Left cardiac atrium (tissue), 4 donors: ENCODE data around the gene VPREB1. TPM values are rescaled to one million over a fixed set of nuclear protein-coding genes. Genes with fewer than 3 reads are reported as not detected.
"Not testable (repeated sequence)": the region's sequence is repeated elsewhere in the genome, so short reads cannot be mapped to it uniquely, and the experiment has no call there.

Experiments
- ATAC-seq, 2 donors: fragments of 200-7000 bp; cut with Tn5 transposase; one replicate each; pipeline ENCODE4 v1.9.1; 2020; ENCODE audit warnings: mild to moderate bottlenecking in 2 of 2, moderate library complexity in 2 of 2
- DNase-seq: peaks from one replicate; pipeline ENCODE4 v3.0.0-alpha.2; 2020
- intact Hi-C, 2 donors: fragments of 100-400 bp; cut with DNase I; formaldehyde crosslinking; loops; one replicate each; pipeline versions ENCODE4 v1.14.1 to v1.15.1; 2022 to 2023
- total RNA-seq, 2 donors: library from RNA; stranded (reverse); fragmentation: NEBNext Ultra II Directional; extraction: Animal tissue kit (Norgen Biotek cat#: 25700); gene quantifications; one replicate each; pipeline ENCODE4 v1.2.1, GENCODE V29; 2021
- donor health status: DM: no; HTN: yes; CAD: no.
- donor health status: DM: no; HTN: yes; CAD: no; lungs with severe emphysema.
- donor health status: DM: yes; HTN: yes; CAD: no.
- donor health status: Dilated cardiomyopathy.

Gene VPREB1
- total RNA-seq, 2 donors from 2014 or later: not detected

DNA sequence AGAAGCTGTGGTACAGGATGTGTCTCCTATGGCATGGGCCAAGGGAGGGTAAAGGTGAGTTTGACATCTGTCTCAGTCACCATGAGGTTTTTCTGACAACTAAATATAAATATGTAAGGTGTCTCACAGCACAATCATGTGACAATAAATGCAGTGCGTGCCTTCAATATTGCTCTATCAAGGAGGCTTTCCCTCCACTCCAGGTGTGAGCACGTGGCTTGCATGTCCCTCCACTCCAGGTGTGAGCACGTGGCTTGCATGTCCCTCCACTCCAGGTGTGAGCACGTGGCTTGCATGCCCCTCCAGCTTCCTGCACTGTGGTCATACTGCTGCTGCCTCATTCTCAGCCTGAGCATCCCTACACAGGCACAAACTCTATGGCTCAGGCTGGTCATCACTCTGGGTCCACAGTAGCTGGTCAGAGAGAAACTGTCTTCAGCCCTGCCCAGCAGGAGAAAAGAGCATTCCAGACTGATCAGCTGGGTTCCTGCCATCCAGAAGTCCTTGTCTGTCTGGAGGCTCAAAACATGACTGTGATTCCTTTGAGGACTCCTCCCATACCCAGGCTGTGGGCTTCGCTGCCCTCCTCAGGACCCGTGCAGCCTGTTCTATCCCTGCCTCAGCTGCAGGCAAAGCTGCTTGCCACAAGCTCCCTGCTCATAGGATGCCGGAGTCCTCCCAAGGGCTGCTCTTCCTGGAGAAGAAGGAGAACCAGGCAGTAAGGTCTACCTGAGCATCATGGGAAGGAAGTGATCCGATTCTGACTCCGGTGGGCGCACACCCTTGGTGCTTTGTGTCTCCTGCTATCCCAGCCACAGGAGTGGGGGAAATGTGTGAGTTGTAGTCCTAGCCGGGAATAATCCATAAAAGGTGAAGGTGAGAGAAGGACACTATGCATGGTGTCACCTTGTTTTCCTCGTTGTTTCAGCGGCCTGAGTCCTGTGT, 33.4 kb upstream of the VPREB1 start:
- DNase-seq: no peak
- no peak for ATAC-seq
- intact Hi-C loops: no loop called here

DNA sequence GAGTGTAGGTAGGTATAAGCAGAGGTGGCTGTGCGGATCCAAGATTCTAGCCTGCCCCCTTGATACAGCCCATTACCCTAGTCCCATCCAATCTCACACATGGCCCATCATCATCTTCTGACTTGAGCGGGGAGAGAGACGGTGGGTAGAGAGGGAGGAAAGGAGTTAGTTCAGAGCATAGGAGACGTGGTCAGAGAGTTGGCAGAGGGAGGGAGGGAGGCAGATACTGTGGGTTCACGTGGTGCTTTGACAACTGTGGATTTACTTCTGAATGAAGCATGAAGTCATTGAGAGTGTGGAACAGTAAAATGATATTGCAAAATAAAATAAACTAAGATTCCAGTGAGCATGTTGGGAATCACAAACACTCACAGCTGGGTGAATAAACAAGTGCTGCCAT, 31.4 kb upstream of the VPREB1 start:
- DNase-seq: no peak
- ATAC-seq: no peak
- intact Hi-C loops: no loop called here

DNA sequence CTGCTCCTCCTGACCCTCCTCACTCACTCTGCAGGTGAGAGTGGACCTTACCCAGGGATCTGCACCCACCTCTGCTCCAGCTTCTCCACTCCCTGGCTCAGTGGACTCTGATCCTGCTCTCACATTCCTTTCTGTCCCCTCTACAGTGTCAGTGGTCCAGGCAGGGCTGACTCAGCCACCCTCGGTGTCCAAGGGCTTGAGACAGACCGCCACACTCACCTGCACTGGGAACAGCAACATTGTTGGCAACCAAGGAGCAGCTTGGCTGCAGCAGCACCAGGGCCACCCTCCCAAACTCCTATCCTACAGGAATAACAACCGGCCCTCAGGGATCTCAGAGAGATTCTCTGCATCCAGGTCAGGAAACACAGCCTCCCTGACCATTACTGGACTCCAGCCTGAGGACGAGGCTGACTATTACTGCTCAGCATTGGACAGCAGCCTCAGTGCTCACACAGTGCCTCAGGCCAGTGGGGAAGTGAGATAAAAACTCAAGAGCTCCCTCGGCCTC, 29.7 kb upstream of the VPREB1 start:
- DNase-seq (no peak), ATAC-seq (no peak)
- intact Hi-C loops: no loop called here

DNA sequence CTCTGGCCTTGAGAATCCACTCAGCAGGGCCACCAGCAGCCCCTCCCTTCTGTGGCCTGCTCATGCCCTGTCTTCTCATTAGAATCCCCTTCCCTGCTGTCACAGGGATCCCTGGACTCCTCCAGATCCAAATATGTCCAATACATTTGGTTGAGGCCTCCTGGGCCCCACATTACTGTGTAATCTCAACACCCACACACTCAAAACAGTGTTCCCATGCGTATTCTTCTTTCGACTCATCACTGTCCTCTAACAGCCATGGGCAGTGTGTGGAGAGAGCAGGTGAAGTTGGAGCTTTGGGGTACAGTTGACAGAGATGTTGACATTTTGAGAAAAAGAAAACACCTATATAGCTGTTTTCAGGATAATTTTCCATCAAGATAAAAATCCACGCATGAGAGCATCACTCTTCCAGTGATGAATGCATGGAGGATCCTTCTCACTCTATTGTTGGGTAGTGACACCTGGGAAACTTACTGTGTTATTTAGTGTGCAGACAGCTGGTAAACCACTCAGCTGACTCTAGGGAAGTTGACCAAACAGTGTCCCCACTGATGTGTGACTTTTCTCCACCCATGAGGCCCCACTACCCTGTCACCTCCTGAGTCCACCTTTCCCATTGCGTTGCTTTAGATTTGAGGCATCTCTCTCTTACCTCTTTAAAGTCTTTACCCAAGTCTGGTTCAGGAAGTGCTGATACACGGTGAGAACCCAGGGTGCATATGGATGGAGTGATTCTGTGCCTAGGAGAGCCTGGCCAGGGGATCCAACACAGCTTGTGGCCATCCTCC, 28.7 kb upstream of the VPREB1 start:
- no peak for DNase-seq
- no peak for ATAC-seq
- intact Hi-C loops: no loop called here

DNA sequence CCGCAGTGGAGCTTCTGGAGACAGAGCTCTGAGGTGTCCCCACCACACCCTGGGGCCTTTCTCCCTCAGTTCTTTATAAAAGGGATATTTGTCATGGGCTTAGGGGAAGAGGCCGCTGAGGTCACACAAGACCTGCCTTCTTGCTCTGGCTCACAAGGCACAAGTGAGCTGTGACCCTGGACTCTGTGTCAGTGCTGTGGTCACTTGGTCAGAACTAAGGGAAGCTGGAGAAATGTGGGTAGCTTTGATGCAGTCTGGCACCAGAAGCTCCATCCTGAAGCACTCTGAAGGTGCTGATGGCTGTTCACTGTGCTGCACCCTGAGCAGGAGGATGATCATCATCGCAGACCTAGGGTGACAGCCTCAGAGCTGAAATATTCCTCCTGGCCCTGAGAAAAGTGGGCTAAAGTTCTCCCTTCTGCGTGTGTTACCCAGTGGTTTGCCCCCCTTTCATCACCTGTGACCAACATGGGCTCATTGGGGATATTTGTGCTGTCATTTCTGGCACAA, 28.1 kb upstream of the VPREB1 start:
- no peak for DNase-seq
- no peak for ATAC-seq
- intact Hi-C loops: no loop called here

DNA sequence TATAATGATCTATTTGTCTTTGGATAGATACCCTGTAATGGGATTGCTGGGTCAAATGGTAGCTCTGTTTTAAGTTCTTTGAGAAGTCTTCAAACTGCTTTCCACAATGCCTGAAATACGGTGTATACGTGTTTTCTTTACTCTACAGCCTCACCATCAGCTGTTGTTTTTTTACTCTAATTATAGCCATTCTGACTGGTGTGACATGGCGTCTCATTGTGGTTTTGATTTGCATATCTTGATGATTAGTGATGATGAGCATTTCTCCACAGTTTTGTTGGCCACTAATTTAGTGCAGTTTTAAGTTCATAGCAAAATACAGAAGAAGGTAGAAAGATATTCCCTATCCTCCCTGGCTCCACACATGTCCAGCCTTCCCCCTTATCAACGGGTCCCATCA, 26.3 kb upstream of the VPREB1 start:
- ATAC-seq (no peak), DNase-seq (no peak)
- intact Hi-C loops: no loop called here

DNA sequence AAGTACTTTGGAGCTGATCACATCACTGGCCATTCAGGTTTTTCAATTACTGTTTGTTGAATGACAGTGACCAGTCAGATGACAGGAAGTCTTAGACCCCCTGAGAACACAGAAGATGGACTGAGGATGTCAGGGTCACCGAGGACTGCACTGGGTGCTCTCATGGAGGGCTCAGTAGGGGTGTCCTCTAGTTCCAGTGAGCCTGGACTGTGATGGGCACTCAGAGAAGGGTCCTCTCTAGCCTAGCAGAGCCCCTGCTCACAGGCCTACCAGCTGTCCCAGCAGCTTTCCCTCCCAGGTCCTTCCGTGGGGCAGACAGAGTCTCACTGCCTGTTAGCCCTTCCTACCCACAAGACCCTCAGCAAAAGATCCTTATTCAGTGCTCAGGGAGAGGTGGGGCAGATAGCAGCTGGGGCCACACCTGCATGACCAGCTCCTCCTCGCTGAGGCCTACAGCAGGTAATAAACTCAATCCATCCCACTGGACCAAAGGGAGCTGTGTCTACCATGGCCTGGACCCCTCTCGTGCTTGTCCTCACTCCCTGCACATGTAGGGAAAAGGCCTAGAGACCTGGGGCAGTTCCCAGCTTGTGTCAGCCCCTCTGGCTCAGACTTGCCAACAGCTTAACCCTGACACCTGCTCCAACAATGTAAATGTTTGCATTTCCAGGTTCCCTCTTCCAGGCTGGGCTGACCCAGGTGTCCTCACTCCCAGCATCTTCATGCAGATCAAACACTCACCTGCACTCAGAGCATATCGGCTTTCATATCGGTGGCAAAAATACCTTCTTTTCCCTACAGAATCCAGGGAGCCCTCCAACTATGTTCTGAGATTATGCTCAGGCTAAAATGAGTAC, 25.2 kb upstream of the VPREB1 start:
- ATAC-seq: no peak
- no peak for DNase-seq
- intact Hi-C loops: no loop called here

DNA sequence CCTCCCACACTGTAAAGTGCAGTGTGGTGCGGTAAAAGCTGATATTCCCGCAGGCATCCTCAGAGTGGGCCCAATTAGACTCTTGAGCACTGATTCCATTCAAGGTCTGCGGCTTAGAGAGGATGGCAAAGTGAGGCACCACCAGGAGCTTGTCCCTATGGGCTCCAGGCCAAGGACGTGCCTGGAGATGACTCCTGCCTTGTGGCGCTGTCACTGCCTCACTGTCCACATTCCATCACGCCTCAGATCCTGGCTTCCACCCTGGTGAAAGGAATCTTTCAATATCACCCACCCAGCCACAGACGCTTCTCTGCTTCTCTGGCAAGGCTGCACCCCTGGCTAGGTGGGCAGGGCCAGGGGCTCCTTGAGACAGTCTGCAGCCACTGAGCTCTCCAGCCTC, 23.5 kb upstream of the VPREB1 start:
- DNase-seq, intact Hi-C loops: not testable (repeated sequence)
- peak; percentile 41 to 50 for ATAC-seq

DNA sequence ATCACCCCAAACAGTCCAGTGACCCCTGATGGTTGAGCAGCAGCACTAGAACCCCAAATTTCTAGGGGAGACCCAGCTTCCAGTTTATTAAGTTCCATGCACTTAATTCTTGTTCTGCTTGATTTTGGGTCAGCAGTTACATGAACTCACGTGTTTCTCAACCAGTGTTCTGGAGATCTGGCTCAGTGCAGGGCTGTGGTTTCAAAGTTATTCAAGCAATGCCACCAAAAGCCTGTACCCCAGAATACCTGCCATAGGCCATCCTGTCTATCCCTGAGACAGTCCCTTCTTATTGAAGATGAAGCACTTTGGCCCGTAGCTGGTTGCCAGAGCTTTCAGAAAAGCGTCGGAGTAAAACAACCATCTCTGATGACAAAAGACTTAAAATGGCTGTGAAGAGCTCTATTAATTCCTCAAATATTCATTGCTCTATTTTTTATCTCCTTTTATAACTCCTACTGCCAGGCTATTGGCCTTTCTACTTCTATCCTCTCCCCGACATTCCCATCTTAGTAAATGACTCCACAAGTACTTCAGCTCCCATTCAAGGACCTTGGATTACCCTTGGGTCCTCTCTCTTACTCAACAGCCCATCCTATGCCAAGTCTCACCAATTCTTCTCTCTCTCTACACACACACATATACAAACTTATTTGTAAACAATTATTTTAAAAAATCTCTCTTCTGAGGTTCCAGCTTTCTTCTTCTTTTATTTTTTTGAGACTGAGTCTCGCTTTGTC, 18.0 kb upstream of the VPREB1 start:
- DNase-seq (no peak), ATAC-seq (no peak)
- intact Hi-C loops: no loop called here

DNA sequence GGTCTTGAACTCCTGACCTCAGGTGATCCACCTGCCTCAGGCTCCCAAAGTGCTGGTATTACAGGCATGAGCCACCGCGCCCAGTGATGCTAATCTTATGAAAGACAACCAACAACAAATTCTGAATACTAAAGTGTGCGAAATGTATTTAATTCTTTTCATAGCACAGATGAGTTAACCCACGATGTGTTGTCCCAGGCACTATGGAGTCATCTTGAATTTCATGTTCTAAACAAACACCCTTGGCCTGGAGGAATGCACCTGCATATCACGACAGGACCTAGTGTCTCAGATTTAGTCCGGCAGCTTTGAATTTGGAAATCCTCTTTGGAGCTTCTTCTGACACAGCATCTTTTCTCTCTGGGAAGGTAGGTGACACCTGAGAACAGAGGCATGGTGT, 16.2 kb upstream of the VPREB1 start:
- intact Hi-C loops: no loop called here
- no peak for DNase-seq
- no peak for ATAC-seq

DNA sequence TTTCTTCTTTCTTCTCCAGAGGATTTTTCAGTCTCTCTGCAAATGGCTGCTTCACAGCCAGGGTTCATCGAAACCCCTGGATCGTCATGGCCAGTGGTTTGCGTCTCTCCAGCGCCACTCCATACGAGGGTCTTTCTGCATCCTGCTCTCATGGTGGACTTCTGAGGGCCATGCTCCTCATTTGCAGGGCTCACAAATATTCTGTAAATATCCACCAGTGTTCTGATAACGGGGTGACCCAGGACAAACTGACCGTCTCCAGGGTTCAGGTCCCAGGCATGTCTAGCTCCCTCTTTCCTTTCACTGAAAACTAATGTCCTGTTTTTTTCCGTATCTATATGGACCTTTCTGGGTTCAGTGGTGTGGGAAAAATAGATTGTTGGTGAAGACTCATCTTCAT, 15.7 kb upstream of the VPREB1 start:
- ATAC-seq (no peak), DNase-seq (no peak)
- intact Hi-C loops: no loop called here

DNA sequence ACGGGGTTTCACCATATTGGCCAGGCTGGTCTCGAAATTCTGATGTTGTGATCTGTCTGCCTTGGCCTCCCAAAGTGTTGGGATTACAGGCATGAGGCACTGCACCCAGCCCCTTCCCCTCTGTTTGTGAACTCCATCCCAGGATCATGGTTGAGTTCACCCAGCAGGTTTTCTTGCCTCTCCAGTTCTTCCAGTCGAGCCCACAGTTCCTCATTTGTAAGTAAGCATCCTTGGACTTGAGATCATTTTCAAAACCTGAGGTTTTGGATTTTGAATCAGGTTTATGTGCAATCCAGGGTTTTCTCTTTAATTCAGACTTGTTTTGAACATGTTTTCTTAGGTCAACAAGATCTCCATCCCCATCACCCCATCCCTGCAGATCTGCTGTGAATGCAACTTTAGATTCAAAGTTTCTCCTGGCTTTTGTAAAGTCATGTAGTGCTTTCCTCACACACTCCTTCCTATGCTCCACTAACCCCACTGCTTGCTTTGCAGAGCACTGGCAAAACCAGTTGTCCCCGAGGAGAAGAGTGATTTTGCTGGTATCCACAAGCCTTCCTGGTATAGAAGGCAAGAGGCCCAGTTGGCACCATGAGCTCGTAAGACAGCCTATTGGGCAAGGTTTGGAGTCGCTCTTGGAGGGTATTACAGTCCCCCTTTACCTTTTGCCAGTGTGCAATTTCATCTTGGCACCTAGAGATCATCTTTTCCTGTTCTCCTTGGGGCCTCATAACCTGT, 14.7 kb upstream of the VPREB1 start:
- ATAC-seq: no peak
- intact Hi-C loops: no loop called here
- DNase-seq: no peak

DNA sequence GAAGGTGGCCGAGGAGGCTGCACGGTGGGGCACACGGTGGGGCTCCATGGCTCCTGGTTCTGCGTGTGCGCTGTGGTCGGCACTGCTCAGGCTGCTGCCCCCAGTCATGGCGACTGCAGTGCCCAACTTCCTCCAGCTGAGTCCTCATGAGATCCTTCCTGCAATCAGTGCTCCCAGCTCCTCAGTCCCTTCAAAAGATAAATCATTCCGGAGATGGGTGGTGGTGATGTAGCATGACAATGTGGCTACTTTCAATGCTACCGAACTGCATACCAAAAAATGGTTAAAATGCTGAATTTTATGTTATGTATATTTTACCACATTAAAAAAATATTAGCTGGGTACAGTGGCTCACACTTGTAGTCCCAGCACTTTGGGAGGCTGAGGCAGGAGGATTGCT, 14.1 kb upstream of the VPREB1 start:
- DNase-seq (no peak), ATAC-seq (no peak)
- intact Hi-C loops: no loop called here

DNA sequence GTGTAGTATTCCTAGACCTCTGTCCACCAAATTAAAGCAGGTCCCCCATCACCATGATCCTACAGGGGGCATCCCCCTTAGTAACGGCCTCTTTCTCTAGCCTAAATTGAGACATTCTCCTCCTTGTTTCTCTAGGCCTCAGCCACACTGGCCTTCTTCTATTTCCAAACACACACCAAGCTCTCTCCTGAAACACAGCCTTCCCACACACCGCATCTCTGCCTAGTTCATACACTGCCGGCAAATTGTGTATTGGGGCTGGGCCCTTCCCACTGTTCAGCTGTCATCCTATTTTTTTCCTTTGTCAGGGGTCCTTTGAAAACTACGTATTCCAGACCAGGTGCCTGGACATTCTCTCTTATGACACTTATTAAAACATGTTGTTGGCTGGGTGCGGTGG, 11.5 kb upstream of the VPREB1 start:
- no peak for ATAC-seq
- no peak for DNase-seq
- intact Hi-C loops: no loop called here

DNA sequence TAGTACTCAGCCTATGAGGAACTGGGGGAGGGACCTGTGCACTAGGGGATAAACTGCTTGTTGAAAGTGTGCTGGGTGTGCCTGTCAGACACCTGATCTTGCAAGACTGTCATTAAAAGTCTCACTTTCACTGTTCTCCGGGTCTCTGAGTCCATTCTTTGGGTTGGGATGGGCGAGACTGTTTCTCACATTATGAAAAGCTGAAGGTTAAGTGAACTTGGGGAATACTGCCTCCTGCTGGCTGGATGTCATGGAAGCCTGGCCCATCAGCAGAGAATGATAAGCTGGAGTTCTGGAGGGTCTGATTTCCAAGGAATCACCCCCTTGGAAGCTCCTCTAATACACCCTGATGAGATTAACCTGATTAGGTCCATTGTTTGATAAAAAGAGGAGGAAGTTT, 9.0 kb upstream of the VPREB1 start:
- ATAC-seq (no peak), DNase-seq (no peak)
- intact Hi-C loops: no loop called here

DNA sequence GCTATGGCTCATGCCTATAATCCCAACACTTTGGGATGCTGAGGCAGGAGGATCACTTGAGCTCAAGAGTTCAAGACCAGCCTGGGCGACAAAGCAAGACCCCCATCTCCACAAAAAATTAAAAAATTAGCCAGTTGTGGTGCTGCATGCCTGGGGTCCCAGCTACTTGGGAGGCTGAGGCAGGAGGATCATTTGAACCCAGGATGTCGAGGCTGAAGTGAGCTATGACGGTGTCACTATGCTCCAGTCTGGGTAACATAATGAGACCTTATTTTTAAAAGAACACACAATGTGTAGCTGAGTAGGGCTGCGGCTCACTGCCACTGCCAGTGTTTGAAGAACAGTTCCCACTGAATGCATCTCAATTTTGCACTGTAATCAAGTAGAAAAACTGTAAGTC, 7.1 kb upstream of the VPREB1 start:
- ATAC-seq (no peak), DNase-seq (no peak)
- intact Hi-C loops: no loop called here

DNA sequence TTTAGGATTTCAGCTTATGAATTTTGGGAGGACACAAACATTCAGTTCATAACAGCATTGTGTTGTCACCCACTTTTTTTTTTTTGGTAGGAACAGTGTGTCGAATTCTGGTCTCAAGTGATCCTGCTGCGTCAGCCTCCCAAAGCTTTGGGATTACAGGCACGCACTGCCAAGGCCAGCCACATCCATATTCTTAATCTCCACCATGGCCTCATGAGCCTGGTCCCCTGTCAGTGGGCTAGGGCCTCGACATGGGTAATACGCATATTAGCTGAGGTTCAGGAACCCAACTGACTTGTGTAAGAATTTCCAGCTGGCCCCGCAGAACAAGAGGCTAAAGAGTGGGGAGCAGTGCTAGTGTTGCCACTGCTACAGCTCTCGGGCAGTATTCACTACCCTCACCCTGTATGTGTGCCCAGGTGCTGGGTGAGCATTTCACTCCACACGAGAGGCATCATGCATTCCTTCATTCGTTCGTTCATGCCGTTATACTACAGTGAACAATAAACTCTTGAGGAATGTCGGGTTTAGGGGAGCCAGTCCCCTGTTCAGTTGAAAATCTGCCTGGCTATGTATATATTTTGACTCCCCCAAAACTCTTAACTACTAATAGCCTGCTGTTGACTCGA, 5.2 kb upstream of the VPREB1 start:
- no peak for ATAC-seq

DNA sequence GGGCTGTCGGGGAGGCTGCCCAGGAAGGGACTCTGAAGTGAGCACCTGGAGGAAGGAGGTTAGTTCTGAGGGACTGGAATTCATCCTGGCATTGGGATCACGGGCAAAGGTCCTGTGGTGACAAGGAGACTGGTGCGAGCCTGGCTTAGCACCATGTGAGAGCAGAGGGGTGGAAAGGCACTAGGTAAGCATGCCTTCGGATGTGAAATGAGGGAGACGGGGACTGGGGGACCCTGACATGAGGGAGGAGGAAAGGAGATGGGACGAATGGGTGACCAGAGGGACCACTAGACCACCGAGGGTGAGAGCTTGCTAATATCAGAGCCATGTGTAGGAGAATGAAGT, 3.1 kb upstream of the VPREB1 start:
- no peak for DNase-seq
- intact Hi-C loops: no loop called here
- no peak for ATAC-seq

More for the DNA sequence above, 5.2 kb upstream of the VPREB1 start:
- intact Hi-C loops: no loop called here
- DNase-seq: no peak
